ENCODE results near the gene SND1.

GRCh38 chr7:128000048-128000447, 348.1 kb downstream of the SND1 start:
- TF ChIP-seq POLR2AphosphoS5 (IDR thresholded peaks at IDR 0.05; ENCODE audit: borderline replicate concordance, low read depth, low read length) (no peak), EZH2 (IDR thresholded peaks at IDR 0.05) (no peak)
